Measurements from ENCODE around the gene TAF6.

TAF6 gene

DNA sequence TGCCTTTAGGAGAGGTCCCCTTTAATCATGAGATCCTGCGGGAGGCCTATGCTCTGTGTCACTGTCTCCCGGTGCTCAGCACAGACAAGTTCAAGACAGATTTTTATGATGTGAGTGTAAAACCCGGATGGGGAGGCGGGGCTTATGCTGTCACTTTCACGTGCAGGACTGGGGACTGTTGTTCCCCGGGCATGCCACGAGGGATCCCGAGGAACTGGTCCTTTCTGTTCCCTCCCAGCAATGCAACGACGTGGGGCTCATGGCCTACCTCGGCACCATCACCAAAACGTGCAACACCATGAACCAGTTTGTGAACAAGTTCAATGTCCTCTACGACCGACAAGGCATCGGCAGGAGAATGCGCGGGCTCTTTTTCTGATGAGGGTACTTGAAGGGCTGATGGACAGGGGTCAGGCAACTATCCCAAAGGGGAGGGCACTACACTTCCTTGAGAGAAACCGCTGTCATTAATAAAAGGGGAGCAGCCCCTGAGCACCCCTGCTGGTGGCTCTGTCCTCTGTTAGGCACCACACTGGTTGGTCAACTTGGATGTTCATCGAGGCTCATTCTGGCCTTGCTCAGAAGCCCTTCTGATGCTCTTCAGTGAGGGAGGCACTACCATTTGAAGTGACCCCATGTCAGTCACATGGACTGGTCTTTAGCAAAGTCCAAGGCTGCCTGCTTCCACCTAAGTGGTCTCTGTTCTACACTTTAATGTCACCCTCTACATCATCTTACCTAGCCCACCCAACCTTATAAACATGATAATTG is 27.6 kb downstream of the TAF6 start:
- DNase-seq: no peak

DNA sequence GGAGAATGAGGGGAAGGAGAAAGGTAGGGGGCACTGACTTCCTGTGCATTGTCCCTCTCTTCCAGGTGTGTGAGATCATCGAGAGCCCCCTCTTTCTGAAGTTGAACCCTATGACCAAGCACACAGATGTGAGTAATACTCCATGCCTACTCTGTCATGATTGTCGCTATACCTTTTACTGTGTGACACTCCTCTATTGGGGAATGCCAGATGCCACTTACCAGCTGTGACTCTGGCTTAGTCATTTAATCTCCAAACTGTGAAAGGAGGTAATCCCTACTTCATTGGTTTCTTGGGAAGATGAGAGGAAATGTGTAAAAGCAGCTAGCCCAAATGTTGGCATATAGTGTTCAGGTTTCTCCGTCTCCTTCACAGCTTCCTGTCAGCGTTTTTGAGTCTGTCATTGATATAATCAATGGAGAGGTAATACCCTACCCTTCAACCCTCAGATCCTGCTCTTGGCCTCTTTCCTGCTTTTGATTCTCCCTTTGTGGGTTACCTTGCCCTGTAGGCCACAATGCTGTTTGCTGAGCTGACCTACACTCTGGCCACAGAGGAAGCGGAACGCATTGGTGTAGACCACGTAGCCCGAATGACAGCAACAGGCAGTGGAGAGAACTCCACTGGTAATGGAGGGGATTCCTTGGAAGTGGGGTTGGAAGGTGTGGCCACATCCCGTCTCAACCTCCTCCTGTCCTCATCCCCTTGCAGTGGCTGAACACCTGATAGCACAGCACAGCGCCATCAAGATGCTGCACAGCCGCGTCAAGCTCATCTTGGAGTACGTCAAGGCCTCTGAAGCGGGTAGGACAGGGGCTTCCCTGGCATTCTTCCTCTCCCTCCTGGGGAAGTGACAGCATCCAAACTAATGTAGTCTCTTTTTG is 28.4 kb downstream of the TAF6 start:
- DNase-seq: peak; percentile 28

DNA sequence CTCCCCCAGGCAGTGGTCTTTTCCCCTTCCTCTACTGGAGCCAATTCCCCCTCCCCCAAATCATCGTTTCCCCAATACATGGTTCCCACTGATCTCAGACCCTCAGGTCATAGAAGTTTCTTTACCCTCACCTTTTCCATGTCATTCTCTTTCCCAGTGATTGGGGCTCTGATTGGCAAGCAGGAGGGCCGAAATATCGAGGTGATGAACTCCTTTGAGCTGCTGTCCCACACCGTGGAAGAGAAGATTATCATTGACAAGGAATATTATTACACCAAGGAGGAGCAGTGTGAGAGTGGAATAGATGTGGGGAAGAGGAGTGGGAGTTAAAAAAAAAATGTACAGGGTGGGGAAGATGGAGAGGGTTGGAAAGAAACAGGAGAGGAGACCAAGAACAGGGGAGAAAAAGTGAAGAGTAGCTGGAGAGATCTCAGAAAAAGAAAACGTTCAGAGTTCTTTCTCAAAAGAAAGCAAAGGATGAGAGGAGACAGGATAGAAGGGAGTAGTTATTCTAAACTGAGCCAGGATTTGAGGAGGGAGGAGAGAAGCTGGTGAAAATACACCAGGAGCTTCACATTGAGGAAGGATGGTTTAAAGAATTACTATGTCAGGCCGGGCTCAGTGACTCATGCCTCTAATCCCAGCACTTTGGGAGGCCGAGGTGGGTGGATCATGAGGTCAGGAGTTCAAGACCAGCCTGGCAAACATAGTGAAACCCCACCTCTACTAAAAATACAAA is 29.5 kb downstream of the TAF6 start:
- peak; percentile 62 for DNase-seq

DNA sequence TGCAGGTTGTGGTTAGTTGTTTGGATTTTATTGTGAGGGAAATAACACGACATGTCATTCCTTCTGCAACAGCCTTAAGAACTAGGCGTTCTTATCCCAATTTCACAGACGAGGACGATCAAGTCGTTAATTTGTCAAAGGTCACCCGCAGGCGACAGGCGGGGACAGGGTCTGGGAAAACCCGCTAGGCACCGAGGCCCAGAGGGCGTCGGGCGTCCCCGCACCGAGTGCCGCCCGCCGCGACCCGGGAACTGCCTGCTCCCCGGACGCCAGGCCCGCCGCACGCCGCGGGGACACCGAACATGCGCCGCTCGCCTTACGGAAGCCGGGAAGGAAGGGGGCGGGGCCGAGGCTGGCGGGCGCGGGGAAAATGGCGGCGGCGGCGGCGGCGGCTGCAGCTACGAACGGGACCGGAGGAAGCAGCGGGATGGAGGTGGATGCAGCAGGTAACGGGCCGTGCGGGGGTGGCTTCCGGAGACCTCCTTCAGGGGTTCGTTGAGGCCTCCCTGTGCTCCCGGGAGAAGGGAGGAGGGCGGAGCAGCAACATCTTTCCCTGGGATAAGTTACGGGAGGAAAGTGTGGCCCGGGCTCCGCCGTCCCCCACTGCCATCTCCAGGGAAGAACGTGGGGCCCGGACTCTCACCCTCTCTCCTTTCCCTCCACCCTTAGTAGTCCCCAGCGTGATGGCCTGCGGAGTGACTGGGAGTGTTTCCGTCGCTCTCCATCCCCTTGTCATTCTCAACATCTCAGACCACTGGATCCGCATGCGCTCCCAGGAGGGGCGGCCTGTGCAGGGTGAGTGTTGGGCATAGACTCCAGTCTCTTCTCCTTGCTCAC is 30.3 kb downstream of the TAF6 start, which contains the start of gene COPS6:
Gene COPS6, plus strand, starts transcription at position 349 of the 837 bp plus-strand sequence. Its CDS starts 22 bp downstream, at position 371.
- peak; percentile 70 for DNase-seq

DNA sequence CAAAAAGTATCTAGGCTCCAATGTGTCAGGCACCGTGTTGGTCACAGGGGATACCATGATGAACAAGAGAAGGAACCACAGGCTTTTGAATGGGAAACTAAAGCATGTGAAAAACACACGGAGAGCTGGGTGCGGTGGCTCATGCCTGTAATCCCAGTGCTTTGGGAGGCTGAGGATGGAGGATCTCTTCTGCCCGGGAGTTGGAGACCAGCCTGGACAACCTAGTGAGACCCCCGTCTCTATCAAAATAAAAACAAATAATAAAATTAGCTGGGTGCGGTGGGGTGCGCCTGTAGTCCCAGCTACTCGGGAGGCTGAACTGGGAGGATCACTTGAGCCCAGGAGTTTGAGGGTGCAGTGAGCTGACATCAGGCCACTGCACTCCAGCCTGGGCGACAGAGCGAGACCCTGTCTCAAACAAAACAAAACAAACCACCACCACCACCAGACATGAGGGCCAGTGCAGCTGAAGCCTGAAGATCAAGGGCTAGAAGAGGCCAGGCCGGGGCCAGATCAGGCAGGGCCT is 31.0 kb downstream of the TAF6 start:
- DNase-seq: no peak

DNA sequence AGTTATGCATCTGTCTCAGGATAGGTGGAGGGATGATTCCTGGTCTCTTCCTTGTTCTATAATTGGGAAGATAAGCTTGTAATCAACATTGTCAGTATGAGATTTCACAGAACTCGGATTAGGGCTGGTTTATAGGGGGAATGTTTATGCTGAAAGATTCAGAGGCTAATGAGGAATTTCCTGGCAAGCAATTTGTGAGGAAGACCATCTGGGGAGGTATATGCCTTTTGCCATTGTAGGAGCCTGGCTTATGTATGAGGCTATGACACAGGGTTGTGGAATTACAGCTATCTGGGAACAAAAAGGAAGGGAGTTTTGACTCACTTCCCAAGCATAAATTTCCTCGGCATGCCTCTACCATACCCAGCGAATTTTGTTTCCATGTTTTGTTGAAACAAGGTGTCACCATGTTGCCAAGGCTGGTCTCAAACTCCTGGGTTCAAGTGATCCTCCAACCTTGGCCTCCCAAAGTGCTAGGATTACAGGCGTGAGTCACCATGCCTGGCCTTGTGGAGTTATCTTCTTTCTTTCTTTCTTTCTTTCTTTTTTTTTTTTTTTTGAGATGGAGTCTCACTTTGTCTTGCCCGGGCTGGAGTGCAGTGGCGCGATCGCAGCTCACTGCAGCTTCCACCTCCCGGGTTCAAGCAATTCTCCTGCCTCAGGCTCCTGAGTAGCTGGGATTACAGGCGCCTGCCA is 32.0 kb downstream of the TAF6 start:
- peak; percentile 100 for DNase-seq

DNA sequence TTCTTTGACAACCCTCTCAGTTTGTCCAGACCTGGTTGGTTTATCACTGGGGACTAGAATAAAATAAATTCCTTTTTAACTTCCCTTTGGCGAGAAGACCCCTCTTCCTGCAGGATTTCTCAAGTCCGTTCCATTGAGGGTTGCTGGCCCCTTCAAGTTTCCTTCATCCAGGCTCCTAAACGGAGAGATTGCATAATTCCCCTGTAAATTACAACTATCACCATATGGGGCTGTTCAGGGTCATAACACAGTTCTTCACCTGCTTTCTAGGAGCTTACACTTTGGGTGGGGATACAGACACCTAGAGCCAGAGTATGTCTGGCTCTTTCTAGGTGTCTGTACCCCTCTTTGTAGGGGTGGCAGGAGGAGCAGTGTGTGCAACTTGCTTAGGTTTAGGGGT is 33.6 kb downstream of the TAF6 start:
- no peak for DNase-seq

DNA sequence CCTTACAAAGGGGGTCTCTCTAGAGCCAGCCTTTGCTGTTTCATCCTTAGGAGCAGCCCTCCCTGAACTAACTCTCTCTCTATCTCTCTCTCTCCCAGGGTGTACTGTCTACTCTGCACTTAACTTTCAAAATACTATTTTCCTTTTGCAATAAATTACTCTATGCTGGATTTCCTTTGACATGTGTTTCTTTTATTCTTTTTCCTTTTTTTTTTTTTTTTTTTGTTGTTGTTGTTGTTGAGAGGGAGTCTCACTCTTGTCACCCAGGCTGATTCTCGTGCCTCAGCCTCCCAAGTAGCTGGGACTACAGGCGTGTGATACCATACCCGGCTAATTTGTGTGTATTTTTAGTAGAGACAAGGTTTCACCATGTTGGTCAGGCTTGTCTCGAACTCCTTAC is 36.2 kb downstream of the TAF6 start:
- no peak for DNase-seq

DNA sequence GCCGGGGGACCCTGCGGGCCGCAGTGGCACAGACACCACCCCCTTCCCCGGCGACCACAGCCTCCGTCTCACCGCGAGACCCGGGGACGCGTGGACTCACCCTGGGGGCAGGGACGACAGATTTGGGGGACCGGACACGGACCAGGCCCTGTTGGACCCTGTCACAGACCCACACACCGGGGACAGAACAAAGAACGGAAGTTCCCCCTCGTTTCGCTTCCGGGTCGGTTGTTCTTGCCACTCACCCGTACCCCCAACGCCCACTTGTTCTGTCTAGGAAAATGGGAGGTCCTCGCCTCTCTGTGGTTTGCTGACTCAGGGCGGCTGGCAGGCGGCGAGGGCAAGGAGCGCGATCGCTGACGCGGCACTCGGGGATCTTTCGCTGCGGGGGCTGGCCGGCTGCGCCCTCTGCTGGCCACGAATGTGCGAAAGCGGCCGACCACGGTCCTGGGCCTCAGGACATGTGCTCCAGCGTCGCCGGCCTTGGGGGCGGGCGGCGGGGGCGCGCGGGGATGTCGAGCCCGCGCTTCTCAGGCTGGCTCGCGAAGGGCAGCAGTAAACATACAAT is 37.5 kb downstream of the TAF6 start, which contains the start of gene ZNF3:
Gene ZNF3, minus strand, starts transcription at position 189 of the 568 bp plus-strand sequence. CDS start 4,366 bp downstream, outside the sequence.
- peak; percentile 98 for DNase-seq

DNA sequence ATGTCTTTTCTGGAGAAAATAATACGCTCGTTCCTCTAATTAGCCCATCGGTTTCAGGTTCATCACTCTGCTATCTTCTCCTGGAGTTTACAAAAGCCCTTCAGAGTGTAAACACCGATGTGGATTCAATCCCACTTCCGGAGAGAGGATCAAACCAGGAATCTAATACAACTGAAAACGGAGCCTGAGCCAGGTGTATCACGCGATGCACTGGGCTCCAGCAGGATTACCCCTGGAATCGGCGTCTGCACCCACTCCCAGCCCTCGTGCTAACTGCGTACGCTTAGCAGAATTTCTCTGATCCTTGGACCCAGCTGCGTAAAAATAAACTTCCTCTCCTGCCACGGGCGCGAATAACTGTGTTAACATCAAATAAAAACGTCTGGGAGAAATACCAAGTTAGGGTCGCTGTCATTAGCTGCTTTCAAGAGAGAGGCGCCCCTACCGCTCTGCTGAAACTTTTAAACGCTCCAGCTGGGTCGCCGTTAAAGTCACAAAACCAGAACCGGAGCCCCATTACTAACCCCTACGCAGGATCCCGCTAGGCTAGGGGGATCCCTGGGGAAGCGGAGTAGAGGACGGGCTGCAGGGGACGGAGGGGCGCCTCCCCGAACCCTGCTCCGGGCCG is 38.1 kb downstream of the TAF6 start:
- DNase-seq: no peak

DNA sequence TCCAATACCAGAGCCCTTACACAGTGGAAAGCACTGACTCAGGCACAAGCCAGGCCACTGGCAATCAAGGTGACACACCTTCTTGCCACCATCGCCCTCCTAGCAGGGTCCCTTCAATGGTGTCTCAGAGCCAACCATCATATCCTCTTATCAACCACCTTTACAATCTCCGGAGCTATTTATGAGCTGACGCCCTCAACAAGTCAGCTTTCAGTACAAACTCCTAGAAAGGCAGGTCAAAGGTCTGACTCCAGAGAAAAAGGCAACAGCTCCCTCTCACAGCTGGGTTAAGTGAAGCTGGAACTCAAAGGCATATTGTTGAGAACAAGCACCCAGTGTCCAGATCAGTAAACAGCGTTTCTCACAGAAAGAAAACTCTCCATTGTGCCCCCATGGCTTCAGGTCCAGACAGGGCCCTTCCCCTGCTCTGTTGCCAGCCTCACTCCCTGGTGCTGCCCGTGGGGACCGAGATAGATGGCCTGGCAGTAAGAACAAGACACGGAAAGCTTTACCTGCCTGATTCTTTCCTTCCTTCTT is 40.1 kb downstream of the TAF6 start:
- no peak for DNase-seq

DNA sequence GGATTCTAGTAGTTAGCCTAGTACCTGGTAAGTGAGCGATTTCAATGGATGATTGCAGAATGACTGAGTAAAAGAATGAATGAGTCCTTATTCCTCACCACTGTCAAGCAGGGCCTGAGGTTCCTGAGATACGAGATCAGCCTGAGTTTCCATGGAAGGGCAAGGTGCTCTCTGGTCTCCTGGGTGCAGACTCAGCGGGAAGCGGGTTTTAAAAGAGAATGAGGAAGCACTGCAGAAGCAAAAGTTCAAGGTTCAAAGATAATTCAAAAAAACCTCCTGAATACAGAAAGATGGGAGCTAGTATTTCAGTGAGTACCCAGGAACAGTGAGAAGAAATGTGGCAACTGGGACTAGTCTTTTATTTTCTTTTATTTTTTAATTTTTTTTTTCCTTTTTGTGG is 42.0 kb downstream of the TAF6 start:
- no peak for DNase-seq

DNA sequence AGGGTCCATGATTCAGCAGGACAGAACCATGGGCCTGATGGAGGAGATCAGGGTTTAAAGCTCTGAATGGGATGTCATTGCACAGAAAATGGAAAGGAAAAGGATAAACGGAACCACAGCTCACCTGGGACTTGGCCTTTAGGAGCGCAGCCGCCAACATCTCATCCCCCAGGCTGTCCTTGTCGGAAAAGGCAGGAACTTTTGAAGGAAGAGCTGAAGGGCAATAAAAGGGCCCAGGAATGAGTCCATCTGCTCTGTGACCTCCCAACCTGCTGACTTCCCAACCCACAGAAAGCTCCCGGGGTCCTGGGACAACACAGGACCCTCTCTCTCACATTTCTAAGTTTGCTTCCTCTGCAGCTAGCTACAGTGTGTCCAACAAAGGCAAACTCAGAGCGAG is 43.7 kb downstream of the TAF6 start:
- DNase-seq: no peak

DNA sequence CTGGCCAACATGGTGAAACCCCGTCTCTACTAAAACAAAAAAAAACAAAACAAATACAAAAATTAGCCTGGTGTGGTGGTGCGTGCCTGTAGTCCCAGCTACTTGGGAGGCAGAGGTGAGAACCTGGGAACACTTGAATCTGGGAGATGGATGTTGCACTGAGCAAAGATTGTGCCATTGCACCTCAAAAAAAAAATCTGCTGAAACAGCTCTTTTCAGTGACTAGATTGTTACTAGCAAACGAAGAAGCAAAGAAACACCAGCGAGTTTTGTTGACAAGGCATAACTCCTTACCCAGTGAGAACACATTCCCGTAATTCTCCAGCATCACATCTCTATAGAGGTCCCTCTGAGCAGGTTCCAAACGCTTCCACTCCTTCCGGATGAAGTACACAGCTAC is 44.3 kb downstream of the TAF6 start:
- no peak for DNase-seq

DNA sequence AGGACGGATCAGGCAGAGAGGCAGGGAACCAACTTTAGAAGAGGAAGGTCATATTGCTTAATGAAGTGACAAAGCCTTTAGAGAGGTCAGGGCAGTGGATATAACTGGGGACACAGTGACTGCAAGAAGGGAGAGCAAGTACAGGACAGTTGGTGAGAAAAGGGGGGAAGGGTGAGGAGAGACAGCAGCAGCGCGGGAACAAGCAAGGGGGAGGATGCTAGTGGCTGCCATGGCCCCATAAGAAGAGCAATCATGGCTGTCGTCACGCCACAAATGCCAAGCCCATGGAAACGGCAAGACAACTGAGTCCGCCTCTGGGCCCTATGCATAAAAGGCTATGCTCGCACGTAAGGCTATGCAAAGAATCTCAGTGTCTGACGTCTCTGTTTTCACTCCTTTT is 46.7 kb downstream of the TAF6 start:
- DNase-seq: no peak

DNA sequence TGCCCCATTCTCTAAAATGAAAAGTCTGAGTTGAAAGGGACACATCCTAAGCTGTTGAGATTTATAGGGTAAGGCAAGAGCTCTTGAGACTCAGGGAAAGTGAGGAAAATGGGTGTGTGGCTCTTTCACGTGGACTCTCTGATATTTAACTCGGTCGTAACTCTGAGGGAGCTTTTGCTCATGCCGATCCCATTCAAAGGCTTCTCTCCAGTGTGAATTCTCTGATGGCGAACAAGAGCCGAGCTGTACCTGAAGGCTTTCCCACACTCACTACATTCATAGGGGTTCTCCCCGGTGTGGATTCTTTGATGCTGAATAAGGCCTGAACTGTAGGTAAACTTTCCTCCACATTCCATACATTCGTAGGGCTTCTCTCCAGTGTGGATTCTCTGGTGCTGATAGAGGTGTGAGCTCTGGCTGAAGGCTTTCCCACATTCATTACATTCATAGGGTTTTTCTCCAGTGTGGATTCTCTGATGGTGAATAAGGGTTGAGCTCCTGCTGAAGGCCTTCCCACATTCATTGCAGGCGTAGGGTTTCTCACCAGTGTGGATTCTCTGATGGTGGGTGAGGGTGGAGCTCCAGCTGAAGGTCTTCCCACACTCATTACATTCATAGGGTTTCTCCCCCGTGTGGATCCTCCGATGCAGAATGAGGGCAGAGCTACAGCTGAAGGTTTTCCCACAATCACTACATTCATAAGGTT is 48.0 kb downstream of the TAF6 start:
- DNase-seq: no peak

DNA sequence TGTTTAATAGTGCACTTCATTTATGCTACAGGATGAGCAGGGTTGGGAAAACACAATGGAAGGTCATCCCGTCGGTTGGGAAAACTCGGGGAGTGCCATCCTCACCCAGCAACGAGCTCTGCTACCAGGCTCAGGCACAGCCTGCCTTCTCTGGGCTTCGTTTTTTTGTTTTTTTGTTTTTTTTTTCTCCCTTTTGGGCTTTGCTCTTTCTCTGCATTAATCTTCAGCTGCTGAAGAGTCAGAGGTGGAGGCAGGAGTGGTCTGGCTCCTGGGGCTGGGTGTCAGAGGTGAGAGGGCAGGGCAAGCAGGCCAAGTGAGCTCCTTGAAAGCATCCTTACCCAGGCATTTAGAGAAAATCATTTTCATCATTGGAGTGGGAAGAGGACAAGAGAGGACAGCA is 49.2 kb downstream of the TAF6 start:
- DNase-seq: no peak

DNA sequence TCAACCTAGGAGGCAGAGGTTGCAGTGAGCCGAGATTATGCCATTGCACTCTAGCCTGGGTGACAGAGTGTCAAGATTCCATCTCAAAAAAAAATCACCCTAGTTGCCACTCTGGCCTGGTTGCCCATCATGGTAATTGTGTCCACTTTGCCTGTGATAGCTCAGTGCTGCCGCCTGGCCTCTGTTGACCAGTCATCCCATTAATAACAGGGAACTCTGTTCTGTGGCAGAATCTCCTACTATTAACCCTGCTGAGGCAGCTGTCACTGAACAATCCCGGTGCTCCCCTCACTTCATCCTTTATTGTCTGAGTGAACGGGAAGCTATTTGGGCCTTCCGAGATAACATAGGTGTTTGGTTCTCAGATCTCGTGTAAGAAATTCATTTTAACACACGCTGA is 52.2 kb downstream of the TAF6 start:
- no peak for DNase-seq

DNA sequence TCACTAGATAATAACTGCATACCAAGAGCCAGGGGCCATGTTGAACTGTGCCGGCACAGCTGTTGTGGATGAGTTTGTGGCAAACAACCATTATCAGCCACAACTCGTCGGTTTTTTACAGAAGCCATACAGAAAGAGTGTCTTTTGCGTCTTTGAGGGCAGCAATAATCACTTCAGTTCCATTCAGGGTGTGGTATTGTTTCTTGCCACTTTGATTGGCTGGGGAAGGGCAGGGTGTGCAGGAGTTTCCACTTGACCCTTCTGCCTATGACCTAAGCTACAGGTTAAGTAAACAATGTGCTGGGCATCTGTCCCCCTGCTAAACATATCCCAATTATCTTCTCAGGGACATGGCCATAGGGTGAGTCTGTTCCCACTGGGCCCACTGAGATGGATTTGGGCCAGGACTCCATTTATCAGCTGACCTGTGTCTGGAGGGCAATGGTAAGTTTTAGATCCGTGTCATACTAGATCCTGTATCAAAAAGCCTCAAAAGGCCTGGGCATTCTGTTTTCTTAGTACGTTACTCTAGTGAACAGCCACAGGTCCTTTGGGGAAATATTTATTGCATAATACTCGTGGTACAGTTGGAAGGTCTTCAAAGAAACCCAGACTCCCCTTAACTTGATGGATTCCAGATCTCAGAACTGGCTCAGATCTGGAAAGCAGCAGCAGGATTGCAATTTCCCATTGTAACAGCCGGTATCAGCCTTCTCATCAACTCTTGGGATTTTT is 53.5 kb downstream of the TAF6 start:
- peak; percentile 55 for DNase-seq
